GM12878 (cell line): ENCODE results near the gene MAPK9. TPM values are rescaled to one million over a fixed set of nuclear protein-coding genes. Genes with fewer than 3 reads are reported as not detected.

Experiments
- ATAC-seq: fragments of 200-7000 bp; cut with Tn5 transposase; 3 replicates; pipeline ENCODE4 v1.9.1; 2020; ENCODE audit warnings: mild to moderate bottlenecking, moderate library complexity
- BruUV-seq: library from RNA; stranded (reverse); fragments of 400-500 nt; replicated peaks from 2 replicates; lab custom pipeline; 2021; lab: Mats Ljungman, UMichigan
- CTCF ChIA-PET: fragments of 300-600 bp; sonication (Branson Sonifier 250); formaldehyde crosslinking; extraction: SDS; loops from one replicate; lab custom pipeline; 2021; ENCODE audit warnings: inconsistent platforms; lab: Yijun Ruan, JAX
- POLR2A ChIA-PET: fragments of 350-600 bp; formaldehyde crosslinking; extraction: SDS; loops from one replicate; lab custom pipeline; 2021; ENCODE audit warnings: inconsistent platforms; lab: Charles Lee
- RAD21 ChIA-PET: fragments of 300-600 bp; sonication (Branson Sonifier 250); formaldehyde crosslinking; loops from one replicate; lab custom pipeline; 2023; ENCODE audit warnings: antibody characterized with exemption; ENCODE audit not compliant: unreplicated experiment; lab: Charles Lee
- SMC1A ChIA-PET: fragments of 300-600 bp; sonication (Branson Sonifier 250); formaldehyde crosslinking; loops from one replicate; lab custom pipeline; 2023; ENCODE audit not compliant: unreplicated experiment, uncharacterized antibody; lab: Charles Lee
- DNase-seq: peaks from one replicate; pipeline ENCODE4 v3.0.0-alpha.2; 2011; ENCODE audit warnings: low read depth, low spot score
- FAIRE-seq: peaks from 3 replicates; lab custom pipeline; 2011; peaks lifted over from hg19 to GRCh38; lab: Jason Lieb, UNC
- H2AFZ ChIP-seq: 2 replicates; pipeline ENCODE4 v1.6.0; 2011; ENCODE audit warnings: low read depth, low read length, control low read depth; ENCODE audit not compliant: control insufficient read depth
- H3K27ac ChIP-seq: 2 replicates; pipeline ENCODE4 v1.5.1; 2011; ENCODE audit warnings: control low read depth; ENCODE audit not compliant: control insufficient read depth, insufficient read depth
- H3K27me3 ChIP-seq, 2 experiments: replicated peaks in 1 of 2; 2 replicates each; pipeline versions ENCODE4 v1.6.0 to v1.6.1; 2011; ENCODE audit warnings: low read length in 1 of 2; ENCODE audit not compliant: control insufficient read depth in 2 of 2, insufficient read depth in 2 of 2
- H3K36me3 ChIP-seq, 2 experiments: 2 replicates each; pipeline ENCODE4 v1.5.1; 2011; ENCODE audit warnings: low read length in 1 of 2; ENCODE audit not compliant: control insufficient read depth in 2 of 2, insufficient read depth in 2 of 2
- H3K4me1 ChIP-seq: 2 replicates; pipeline ENCODE4 v1.6.1; 2011; ENCODE audit warnings: mild to moderate bottlenecking, low read length, moderate library complexity, mixed read lengths; ENCODE audit not compliant: control insufficient read depth, insufficient read depth
- H3K4me2 ChIP-seq: 2 replicates; pipeline ENCODE4 v1.6.0; 2011; ENCODE audit warnings: control low read depth; ENCODE audit not compliant: control insufficient read depth, insufficient read depth
- H3K4me3 ChIP-seq: fragments of 200-600 bp; sonication (generic); 2 replicates; pipeline ENCODE4 v1.5.1; 2016
- H3K79me2 ChIP-seq: 2 replicates; pipeline ENCODE4 v1.6.0; 2011; ENCODE audit warnings: low read length; ENCODE audit not compliant: control insufficient read depth, insufficient read depth
- H3K9ac ChIP-seq: 2 replicates; pipeline ENCODE4 v1.8.0; 2011; ENCODE audit warnings: low read length, control low read depth, mixed read lengths; ENCODE audit not compliant: control insufficient read depth, insufficient read depth
- H3K9me3 ChIP-seq: replicated peaks from 3 replicates; pipeline ENCODE4 v1.5.1; 2011; ENCODE audit warnings: mild to moderate bottlenecking, low read length; ENCODE audit not compliant: control insufficient read depth, insufficient read depth
- H4K20me1 ChIP-seq: 2 replicates; pipeline ENCODE4 v1.6.0; 2011; ENCODE audit not compliant: control insufficient read depth, insufficient read depth
- BCL11A ChIP-seq: IDR thresholded peaks from 2 replicates; pipeline ENCODE4 v1.6.1; 2011; ENCODE audit warnings: low read depth, low read length
- GATAD2B ChIP-seq: fragments of 450-650 bp; conservative IDR thresholded peaks from 2 replicates; pipeline ENCODE4 v1.6.1; 2017; ENCODE audit warnings: low read depth, mild to moderate bottlenecking, moderate library complexity
- HDAC2 ChIP-seq: fragments of 200-600 bp; sonication (generic); IDR thresholded peaks from 2 replicates; pipeline ENCODE4 v1.6.1; 2017
- IKZF2 ChIP-seq, 2 experiments: fragments of 450-650 bp; IDR thresholded peaks; 2 replicates each; pipeline ENCODE4 v1.6.1; 2017; ENCODE audit warnings: mild to moderate bottlenecking in 2 of 2, moderate library complexity in 2 of 2
- MYB ChIP-seq: fragments of 150-350 bp; IDR thresholded peaks from 2 replicates; pipeline ENCODE4 v1.6.1; 2014; ENCODE audit warnings: mild to moderate bottlenecking, low read depth, low read length, borderline replicate concordance
- NFXL1 ChIP-seq: fragments of 450-650 bp; IDR thresholded peaks from 2 replicates; pipeline ENCODE4 v1.6.1; 2017; ENCODE audit warnings: antibody characterized with exemption, mild to moderate bottlenecking, borderline replicate concordance
- NKRF ChIP-seq: fragments of 450-650 bp; conservative IDR thresholded peaks from 2 replicates; pipeline ENCODE4 v1.6.1; 2017; ENCODE audit warnings: mild to moderate bottlenecking, moderate library complexity
- NR2F1 ChIP-seq: fragments of 450-650 bp; conservative IDR thresholded peaks from 2 replicates; pipeline ENCODE4 v1.6.1; 2017; ENCODE audit warnings: mild to moderate bottlenecking
- SP1 ChIP-seq: IDR thresholded peaks from one replicate; pipeline ENCODE4 v1.6.1; 2011; ENCODE audit warnings: low read depth, low read length
- STAT3 ChIP-seq: IDR thresholded peaks from 2 replicates; pipeline ENCODE4 v1.6.1; 2011; ENCODE audit warnings: low read depth, low read length, improper control_type of control experiment
- TCF12 ChIP-seq: IDR thresholded peaks from 2 replicates; pipeline ENCODE4 v1.6.1; 2011; ENCODE audit warnings: low read depth, mild to moderate bottlenecking, low read length
- WGBS: methylation state at CpG from one replicate; pipeline ENCODE4 v1.1.6; 2016; ENCODE audit warnings: low lambda C conversion rate; ENCODE audit not compliant: insufficient replicate concordance, insufficient coverage; ENCODE audit errors: missing lambda C conversion rate; 5-methylcytosine and 5-hydroxymethylcytosine counted together
- in situ Hi-C: fragments of 300-500 bp; cut with MboI; formaldehyde crosslinking; loops from 9 replicates; pipeline ENCODE4 v1.14.3; 2018; ENCODE audit warnings: mixed read lengths
- intact Hi-C: fragments of 100-400 bp; cut with micrococcal nuclease; formaldehyde crosslinking; loops from one replicate; pipeline ENCODE4 v1.14.2; 2022; ENCODE audit not compliant: unreplicated experiment
- polyA plus RNA-seq, 11 experiments: library from polyadenylated mRNA; depleted of rRNA in 4 of 11; unstranded in 6 of 11; stranded (reverse) in 5 of 11; fragments of >200 nt; fragmentation: Nextera tagmentation in 4 of 11; fragmentation: Illumina TruSeq in 1 of 11; extraction: Ambion mirVana in 4 of 11; extraction: Trizol in 1 of 11; gene quantifications; 1 replicate in 1 of 11; 2 replicates in 10 of 11; pipeline versions ENCODE4 v1.2.1 to v1.2.3, GENCODE V29; 2011 to 2016; ENCODE audit warnings: inconsistent platforms in 2 of 11, missing spikeins in 2 of 11, low read depth in 1 of 11
- total RNA-seq, 4 experiments: library from RNA; depleted of rRNA in 3 of 4; stranded (reverse); fragments of >200 nt in 3 of 4; fragmentation: Illumina TruSeq in 1 of 4; extraction: Trizol in 1 of 4; gene quantifications; 2 replicates each; pipeline versions ENCODE4 v1.2.1 to v1.2.3, GENCODE V29; 2013 to 2021
- TF ChIP-seq, protein P1 (sequence below): IDR thresholded peaks from 2 replicates; pipeline ENCODE4 v1.6.1; 2012; ENCODE audit warnings: mild to moderate bottlenecking, low read depth, low read length
- TF ChIP-seq, protein P2 (sequence below): IDR thresholded peaks from 2 replicates; pipeline ENCODE4 v1.6.1; 2012; ENCODE audit warnings: low read depth, low read length, improper control_type of control experiment

MAPK9 gene
- total and polyA plus RNA-seq, 10 of the 15 experiments (the other 5 are each of a cell fraction or from before 2014, with no cell fraction given), result 2.1 to 52.9 (median 21.7) TPM

GRCh38 chr5:180234271-180234670 lies 57.6 kb downstream of the MAPK9 start:
- H3K27me3 ChIP-seq, result no peaks in the 10 kb centered on the region
- CTCF ChIA-PET, result no interaction called here
- no peak for FAIRE-seq

GRCh38 chr5:180233729-180234128 lies 58.2 kb downstream of the MAPK9 start:
- Histone ChIP-seq H3K27ac (no peak overlapping the region), H3K9me3 (no peaks in the 10 kb centered on the region; the same call in 2 of the 3 replicates), H3K4me2 (no peak overlapping the region), H3K27me3 (no peaks in the 10 kb centered on the region), H4K20me1 (no peaks in the 10 kb centered on the region), H2AFZ (no peak overlapping the region), H3K9ac (no peak overlapping the region), H3K4me1 (no peaks in the 10 kb centered on the region), H3K79me2 (no peaks in the 10 kb centered on the region), H3K4me3 (no peak overlapping the region), H3K36me3 (peaks cover 3 to 12% of the 10 kb centered on the region in 2 experiments; a peak in 3 of 4 replicates)
- no peak for FAIRE-seq
- BruUV-seq, result no TSS peak
- POLR2A ChIA-PET, result no interaction called here
- RAD21 ChIA-PET, result no interaction called here
- intact Hi-C loops (no loop called here), in situ Hi-C loops (no loop called here)
- 98% methylated on average over 11 of the region's 11 CpGs for WGBS
- TF ChIP-seq BCL11A, result no peak
- TF ChIP-seq TCF12, result no peak
- TF ChIP-seq, protein P1, sequence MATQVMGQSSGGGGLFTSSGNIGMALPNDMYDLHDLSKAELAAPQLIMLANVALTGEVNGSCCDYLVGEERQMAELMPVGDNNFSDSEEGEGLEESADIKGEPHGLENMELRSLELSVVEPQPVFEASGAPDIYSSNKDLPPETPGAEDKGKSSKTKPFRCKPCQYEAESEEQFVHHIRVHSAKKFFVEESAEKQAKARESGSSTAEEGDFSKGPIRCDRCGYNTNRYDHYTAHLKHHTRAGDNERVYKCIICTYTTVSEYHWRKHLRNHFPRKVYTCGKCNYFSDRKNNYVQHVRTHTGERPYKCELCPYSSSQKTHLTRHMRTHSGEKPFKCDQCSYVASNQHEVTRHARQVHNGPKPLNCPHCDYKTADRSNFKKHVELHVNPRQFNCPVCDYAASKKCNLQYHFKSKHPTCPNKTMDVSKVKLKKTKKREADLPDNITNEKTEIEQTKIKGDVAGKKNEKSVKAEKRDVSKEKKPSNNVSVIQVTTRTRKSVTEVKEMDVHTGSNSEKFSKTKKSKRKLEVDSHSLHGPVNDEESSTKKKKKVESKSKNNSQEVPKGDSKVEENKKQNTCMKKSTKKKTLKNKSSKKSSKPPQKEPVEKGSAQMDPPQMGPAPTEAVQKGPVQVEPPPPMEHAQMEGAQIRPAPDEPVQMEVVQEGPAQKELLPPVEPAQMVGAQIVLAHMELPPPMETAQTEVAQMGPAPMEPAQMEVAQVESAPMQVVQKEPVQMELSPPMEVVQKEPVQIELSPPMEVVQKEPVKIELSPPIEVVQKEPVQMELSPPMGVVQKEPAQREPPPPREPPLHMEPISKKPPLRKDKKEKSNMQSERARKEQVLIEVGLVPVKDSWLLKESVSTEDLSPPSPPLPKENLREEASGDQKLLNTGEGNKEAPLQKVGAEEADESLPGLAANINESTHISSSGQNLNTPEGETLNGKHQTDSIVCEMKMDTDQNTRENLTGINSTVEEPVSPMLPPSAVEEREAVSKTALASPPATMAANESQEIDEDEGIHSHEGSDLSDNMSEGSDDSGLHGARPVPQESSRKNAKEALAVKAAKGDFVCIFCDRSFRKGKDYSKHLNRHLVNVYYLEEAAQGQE, result no peak
- TF ChIP-seq MYB, result no peak
- no peak for TF ChIP-seq STAT3
- no peak for TF ChIP-seq NKRF
- no peak for TF ChIP-seq NR2F1
- TF ChIP-seq, protein P2, sequence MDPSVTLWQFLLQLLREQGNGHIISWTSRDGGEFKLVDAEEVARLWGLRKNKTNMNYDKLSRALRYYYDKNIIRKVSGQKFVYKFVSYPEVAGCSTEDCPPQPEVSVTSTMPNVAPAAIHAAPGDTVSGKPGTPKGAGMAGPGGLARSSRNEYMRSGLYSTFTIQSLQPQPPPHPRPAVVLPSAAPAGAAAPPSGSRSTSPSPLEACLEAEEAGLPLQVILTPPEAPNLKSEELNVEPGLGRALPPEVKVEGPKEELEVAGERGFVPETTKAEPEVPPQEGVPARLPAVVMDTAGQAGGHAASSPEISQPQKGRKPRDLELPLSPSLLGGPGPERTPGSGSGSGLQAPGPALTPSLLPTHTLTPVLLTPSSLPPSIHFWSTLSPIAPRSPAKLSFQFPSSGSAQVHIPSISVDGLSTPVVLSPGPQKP, result no peak
- no peak for ATAC-seq
- CTCF ChIA-PET, result no interaction called here
- DNase-seq, result no peak
- SMC1A ChIA-PET, result no interaction called here

More at GRCh38 chr5:180234271-180234670, 57.6 kb downstream of the MAPK9 start:
- Histone ChIP-seq H3K27ac (no peak overlapping the region), H3K36me3 (peaks cover 3 to 15% of the 10 kb centered on the region in 2 experiments; a peak in 3 of 4 replicates), H3K79me2 (no peaks in the 10 kb centered on the region), H4K20me1 (no peaks in the 10 kb centered on the region), H3K4me2 (no peak overlapping the region), H3K9ac (no peak overlapping the region), H3K4me3 (no peak overlapping the region), H2AFZ (no peak overlapping the region), H3K9me3 (no peaks in the 10 kb centered on the region; the same call in 2 of the 3 replicates), H3K4me1 (no peaks in the 10 kb centered on the region)
- no peak for DNase-seq
- ChIA-PET POLR2A (no interaction called here), RAD21 (no interaction called here), SMC1A (no interaction called here)
- no TSS peak for BruUV-seq
- intact Hi-C loops (no loop called here), in situ Hi-C loops (no loop called here)
- no peak for ATAC-seq
- WGBS, result 96% methylated on average over 15 of the region's 15 CpGs
- TF ChIP-seq SP1 (no peak), NFXL1 (no peak), GATAD2B (no peak), IKZF2 (IDR thresholded peaks at IDR 0.05) (no peak), HDAC2 (no peak)
